OCI-M2 (cell line): ENCODE results near the gene ANKLE2.
"Not testable (repeated sequence)": the region's sequence is repeated elsewhere in the genome, so short reads cannot be mapped to it uniquely, and the experiment has no call there.

Source experiments
- DNase-seq: peaks from one replicate; lab custom pipeline; 2025; ENCODE audit not compliant: unreplicated experiment; lab: John Stamatoyannopoulos, UW

Gene ANKLE2

GRCh38 chr12:132720606-132721345, 40.9 kb downstream of the ANKLE2 start:
- no peak for DNase-seq

- no peak for DNase-seq
These were observed 41.7 kb downstream of the ANKLE2 start for GRCh38 chr12:132719954-132720324.

- DNase-seq = no peak
These were observed 42.3 kb downstream of the ANKLE2 start for GRCh38 chr12:132719141-132719953.

DNA sequence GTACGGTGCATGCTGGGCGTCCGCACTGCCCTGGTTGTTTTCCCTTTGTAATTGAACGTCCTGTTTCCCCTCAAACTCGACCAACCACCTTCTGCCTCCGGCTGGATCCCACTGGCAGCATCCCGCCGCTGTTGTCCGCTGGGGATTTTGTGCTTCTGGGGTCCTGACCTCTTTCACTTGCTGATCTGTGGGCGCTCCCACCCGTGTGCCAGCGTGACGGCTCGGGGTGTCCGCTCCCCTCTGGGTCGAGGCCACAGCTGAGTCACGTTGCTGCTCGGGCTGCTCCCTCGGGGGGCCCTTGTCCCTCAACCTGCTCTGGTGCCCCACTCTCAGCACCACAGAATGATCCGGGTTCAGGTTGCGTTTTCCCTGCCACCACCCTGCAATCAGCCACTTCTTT, 43.0 kb downstream of the ANKLE2 start:
- DNase-seq = no peak

GRCh38 chr12:132717531-132718387, 43.9 kb downstream of the ANKLE2 start:
- no peak for DNase-seq

- DNase-seq = no peak
These were observed 44.6 kb downstream of the ANKLE2 start for GRCh38 chr12:132717011-132717410.

DNA sequence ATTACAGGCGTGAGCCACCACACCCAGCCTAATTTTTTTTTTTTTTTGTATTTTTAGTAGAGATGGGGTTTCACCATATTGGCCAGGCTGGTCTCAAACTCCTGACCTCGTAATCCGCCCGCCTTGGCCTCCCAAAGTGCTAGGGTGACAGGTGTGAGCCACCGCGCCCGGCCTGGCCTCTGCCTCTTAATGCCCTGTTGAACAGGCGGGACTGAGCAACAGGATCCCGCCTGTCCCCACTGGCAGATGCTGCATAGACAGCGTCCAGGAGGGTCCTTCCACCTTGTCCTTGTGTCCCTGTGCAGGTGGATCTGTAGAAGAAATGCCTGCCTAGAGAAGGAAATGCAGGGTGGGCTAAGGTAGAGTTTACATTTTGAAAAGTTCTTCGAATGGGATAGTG, 45.3 kb downstream of the ANKLE2 start:
- DNase-seq = no peak

GRCh38 chr12:132715874-132716273, 45.8 kb downstream of the ANKLE2 start:
- DNase-seq = no peak

- no peak for DNase-seq
These were observed 48.5 kb downstream of the ANKLE2 start for GRCh38 chr12:132713123-132713522.

- no peak for DNase-seq
These were observed 50.4 kb downstream of the ANKLE2 start for GRCh38 chr12:132711080-132711843.

DNA sequence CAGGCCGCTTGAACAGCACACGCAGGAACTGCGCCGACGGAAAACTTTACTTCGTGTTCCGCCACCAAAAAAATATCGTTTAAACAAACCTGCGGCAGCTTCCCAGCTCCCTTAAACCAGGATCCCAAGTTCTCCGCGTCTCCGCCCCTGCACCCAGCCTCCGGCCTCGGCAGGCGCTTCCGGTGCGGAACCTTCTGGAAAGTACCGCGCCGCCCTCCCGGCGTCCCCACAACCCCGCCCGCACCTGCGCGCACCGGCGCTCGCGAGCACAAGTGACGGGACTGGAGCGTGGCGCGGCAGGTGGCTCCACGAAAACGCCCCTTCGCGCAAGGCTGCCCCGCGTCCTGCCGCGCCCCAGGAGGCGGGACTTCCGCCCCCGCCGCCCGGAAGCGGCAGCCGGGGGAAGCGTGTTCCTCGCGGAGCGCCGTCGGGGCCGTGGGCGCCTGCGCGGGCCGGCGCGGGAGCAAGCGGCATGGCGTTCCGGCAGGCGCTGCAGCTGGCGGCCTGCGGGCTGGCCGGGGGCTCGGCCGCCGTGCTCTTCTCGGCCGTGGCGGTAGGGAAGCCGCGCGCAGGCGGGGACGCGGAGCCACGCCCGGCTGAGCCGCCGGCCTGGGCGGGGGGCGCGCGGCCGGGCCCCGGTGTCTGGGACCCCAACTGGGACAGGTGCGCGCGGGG, 51.1 kb downstream of the ANKLE2 start, which contains the start of gene PGAM5:
Gene PGAM5 (plus strand): TSS at position 438 of the 675 bp plus-strand sequence. CDS start 35 bp downstream, at position 473.
- DNase-seq = no peak

GRCh38 chr12:132710043-132710404, 51.6 kb downstream of the ANKLE2 start:
- DNase-seq = no peak

DNA sequence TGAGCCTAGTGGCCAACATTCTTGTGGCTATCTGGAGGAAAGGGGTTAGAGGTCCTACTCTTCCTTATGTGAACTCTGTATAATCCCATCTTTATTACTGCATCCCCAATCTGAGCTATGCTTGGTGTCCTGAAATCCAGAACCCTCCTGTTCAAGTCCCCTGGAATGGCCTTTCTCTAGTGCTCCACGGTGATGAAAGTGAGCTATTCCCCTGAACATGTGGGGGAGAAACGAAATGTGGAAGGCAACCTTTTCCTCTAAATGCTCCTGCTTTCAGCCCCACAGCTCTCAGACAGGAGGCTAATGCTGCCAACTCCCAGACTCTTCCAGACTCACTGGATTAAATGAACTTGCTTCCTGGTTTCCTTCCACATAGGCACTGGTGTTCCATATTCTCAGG, 53.5 kb downstream of the ANKLE2 start:
- DNase-seq = no peak

DNA sequence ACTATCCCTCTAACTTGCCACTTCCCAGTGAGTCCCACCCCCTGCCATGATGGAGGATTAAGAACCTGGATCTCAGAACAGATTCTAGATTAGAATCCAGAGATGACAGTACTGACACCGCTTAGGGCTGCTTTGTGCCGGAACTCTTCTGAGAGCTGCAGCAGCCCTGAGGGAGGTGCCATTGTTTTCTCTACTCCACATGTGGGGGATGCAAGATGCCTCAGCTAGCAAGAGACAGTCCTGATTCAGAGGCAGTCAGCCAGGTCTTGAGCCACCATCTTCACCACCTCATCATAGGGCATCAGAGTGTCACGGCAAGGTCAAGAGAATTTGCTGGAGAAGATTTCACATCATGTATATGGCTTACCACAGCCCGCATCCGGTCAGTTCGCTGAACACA, 54.4 kb downstream of the ANKLE2 start:
- DNase-seq = no peak

DNA sequence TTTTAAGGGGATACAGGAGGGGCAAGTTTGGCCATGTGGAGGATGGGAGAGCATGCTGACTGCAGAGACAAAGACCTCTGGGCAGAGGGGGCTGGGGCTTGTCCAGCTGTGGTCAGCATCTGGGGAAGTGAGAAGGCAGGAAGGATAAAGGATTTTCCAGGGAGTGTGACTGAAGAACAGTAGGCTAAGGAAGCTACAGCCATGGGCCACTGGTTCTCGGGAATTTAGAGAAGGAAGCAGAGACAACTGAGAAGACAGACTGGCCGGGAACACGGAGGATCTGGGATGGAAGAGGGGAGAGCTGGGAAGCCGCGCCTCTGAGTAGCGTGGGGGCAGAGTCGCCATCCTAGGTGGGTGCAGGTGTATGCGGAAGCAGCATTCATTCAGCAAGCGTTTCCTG, 58.0 kb downstream of the ANKLE2 start:
- DNase-seq = no peak

DNA sequence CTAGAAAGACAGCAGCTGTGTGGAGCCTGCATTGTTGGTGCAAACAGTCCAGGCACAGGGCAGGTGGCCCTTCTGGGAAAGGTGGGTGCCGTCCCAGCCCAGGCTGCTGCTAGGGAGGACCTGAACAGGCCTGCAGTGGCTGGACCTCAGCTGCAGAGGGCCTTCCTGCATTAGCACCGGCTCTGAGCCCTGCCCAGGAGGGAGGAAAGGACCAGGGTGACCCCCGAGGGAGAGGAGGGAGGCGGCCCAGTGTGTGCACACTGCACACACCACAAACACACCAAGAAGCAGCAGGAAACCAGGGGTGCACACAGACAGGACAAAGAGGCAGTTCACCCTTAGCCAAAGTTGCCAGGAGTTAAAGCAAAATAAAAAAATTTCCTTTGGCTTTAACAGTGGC, 59.0 kb downstream of the ANKLE2 start:
- no peak for DNase-seq

GRCh38 chr12:132700212-132700822, 61.3 kb downstream of the ANKLE2 start:
- no peak for DNase-seq

- DNase-seq = no peak
These were observed 63.3 kb downstream of the ANKLE2 start for GRCh38 chr12:132698341-132698740.

DNA sequence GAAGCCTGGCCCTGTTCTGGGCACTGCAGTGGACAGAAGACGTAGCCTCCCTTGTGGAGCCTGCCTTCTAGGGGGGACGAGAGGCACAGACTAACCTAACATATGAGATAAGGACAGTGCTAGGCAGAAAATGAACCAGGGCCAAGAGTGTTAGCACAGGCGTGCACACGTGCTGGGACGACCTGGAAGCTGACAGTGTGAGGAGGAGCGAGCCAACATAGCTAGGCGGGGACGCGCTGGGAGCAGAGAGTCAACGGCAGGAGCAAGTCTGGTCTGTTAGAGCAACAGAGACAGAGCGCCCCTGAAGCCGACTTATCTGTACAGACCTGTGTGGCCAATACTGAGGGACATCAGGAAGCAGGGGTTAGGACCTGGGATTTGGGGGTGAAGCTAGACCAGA, 66.2 kb downstream of the ANKLE2 start:
- no peak for DNase-seq

- DNase-seq = not testable (repeated sequence)
These were observed 66.7 kb downstream of the ANKLE2 start for GRCh38 chr12:132694888-132695287.
